Activated T-cell treated with anti-CD3 and anti-CD28 coated beads, Interleukin-2, amount 50 U/mL, for 72 hours (primary cell): ENCODE data around the gene NOL11. TPM values are rescaled to one million over a fixed set of nuclear protein-coding genes. Genes with fewer than 3 reads are reported as not detected.
"Not testable (repeated sequence)": the region's sequence is repeated elsewhere in the genome, so short reads cannot be mapped to it uniquely, and the experiment has no call there.

Experiments
- ATAC-seq, 2 donors: fragments of 150-1000 bp; cut with Tn5 transposase; replicated peaks in 1 of 2; 2 replicates each; pipeline ENCODE4 v1.10.0; 2021; ENCODE audit warnings: moderate library complexity in 2 of 2, mild to moderate bottlenecking in 1 of 2
- DNase-seq, 2 donors: peaks; one replicate each; pipeline ENCODE4 v3.0.0; 2021 to 2022; ENCODE audit warnings: mixed read lengths in 1 of 2
- H3K27ac Mint-ChIP-seq: one replicate; pipeline ENCODE4 v1.8.0; 2022; ENCODE audit warnings: mild to moderate bottlenecking, moderate library complexity, mixed read lengths
- H3K27me3 Mint-ChIP-seq: one replicate; pipeline ENCODE4 v1.8.0; 2022; ENCODE audit warnings: low read depth, mixed read lengths
- H3K36me3 Mint-ChIP-seq, 2 donors: one replicate each; pipeline ENCODE4 v1.8.0; 2022; ENCODE audit warnings: mixed read lengths in 2 of 2, mild to moderate bottlenecking in 1 of 2; ENCODE audit not compliant: insufficient read depth in 2 of 2
- H3K4me1 Mint-ChIP-seq: one replicate; pipeline ENCODE4 v1.8.0; 2022; ENCODE audit warnings: low read depth, mixed read lengths
- H3K4me3 Mint-ChIP-seq, 2 donors: one replicate each; pipeline ENCODE4 v1.8.0; 2022; ENCODE audit warnings: mild to moderate bottlenecking in 2 of 2, mixed read lengths in 2 of 2, moderate library complexity in 2 of 2
- H3K9me3 Mint-ChIP-seq, 2 donors: one replicate each; pipeline ENCODE4 v1.8.0; 2022; ENCODE audit warnings: mixed read lengths in 2 of 2
- total RNA-seq, 2 donors: library from RNA; stranded (reverse); gene quantifications; one replicate each; pipeline ENCODE4 v1.2.3, GENCODE V29; 2022

NOL11 gene
- total RNA-seq, 2 donors from 2014 or later: 47.7 to 63.6 TPM

GRCh38 chr17:67717192-67717623 lies 528 bp upstream of the NOL11 start:
- Mint-ChIP-seq H3K27me3 (peaks cover 4% of the 10 kb centered on the region), H3K27ac (peak overlapping the region; percentile 100), H3K36me3 (peaks cover 2 to 14% of the 10 kb centered on the region in 2 donors), H3K9me3 (no peaks in the 10 kb centered on the region), H3K4me1 (peaks cover 29% of the 10 kb centered on the region), H3K4me3 (peak overlapping the region; percentile 99 to 100)
- ATAC-seq (no peak), DNase-seq (peak in 1 of 2 donors; percentile 17)

- Mint-ChIP-seq H3K27ac (peak overlapping the region; percentile 100), H3K4me1 (peaks cover 29% of the 10 kb centered on the region), H3K9me3 (no peaks in the 10 kb centered on the region), H3K36me3 (peaks cover 2 to 19% of the 10 kb centered on the region in 2 donors), H3K4me3 (peak overlapping the region; percentile 99 to 100), H3K27me3 (no peaks in the 10 kb centered on the region)
- ATAC-seq (peak; percentile 24 to 46), DNase-seq (peak; percentile 43 to 45)
These were observed 697 bp downstream of the NOL11 start for GRCh38 chr17:67718325-67718941.

GRCh38 chr17:67725373-67725791 lies 7.6 kb downstream of the NOL11 start:
- ATAC-seq (no peak), DNase-seq (no peak)
- peaks cover 6 to 52% of the 10 kb centered on the region in 2 donors for H3K36me3 Mint-ChIP-seq
- H3K4me3 Mint-ChIP-seq: peak overlapping the region in 1 of 2 donors; percentile 36
- H3K9me3 Mint-ChIP-seq: peaks cover 0 to 1% of the 10 kb centered on the region in 2 donors
- H3K27ac Mint-ChIP-seq: peak overlapping the region; percentile 96
- no peaks in the 10 kb centered on the region for H3K27me3 Mint-ChIP-seq
- peaks cover 39% of the 10 kb centered on the region for H3K4me1 Mint-ChIP-seq

- Mint-ChIP-seq H3K27ac (peak overlapping the region; percentile 96), H3K4me1 (peaks cover 35% of the 10 kb centered on the region), H3K27me3 (no peaks in the 10 kb centered on the region), H3K36me3 (peaks cover 7 to 54% of the 10 kb centered on the region in 2 donors), H3K9me3 (peaks cover 0 to 1% of the 10 kb centered on the region in 2 donors), H3K4me3 (no peak overlapping the region)
- no peak for ATAC-seq
- DNase-seq: no peak
These were observed 8.1 kb downstream of the NOL11 start for GRCh38 chr17:67725807-67726206.

- H3K27me3 Mint-ChIP-seq, DNase-seq, H3K9me3 Mint-ChIP-seq, H3K27ac Mint-ChIP-seq, ATAC-seq, H3K4me3 Mint-ChIP-seq: not testable (repeated sequence)
- H3K36me3 Mint-ChIP-seq: peaks cover 13 to 54% of the 10 kb centered on the region in 2 donors
- peaks cover 32% of the 10 kb centered on the region for H3K4me1 Mint-ChIP-seq
These were observed 9.7 kb downstream of the NOL11 start for GRCh38 chr17:67727152-67728039.

GRCh38 chr17:67729903-67730302 lies 12.2 kb downstream of the NOL11 start:
- no peak for ATAC-seq
- peaks cover 35% of the 10 kb centered on the region for H3K4me1 Mint-ChIP-seq

GRCh38 chr17:67730731-67731130 lies 13.0 kb downstream of the NOL11 start:
- Mint-ChIP-seq H3K36me3 (peaks cover 18 to 50% of the 10 kb centered on the region in 2 donors), H3K27me3 (no peaks in the 10 kb centered on the region), H3K27ac (no peak overlapping the region), H3K4me3 (no peak overlapping the region), H3K4me1 (peaks cover 27% of the 10 kb centered on the region), H3K9me3 (peaks cover 0 to 1% of the 10 kb centered on the region in 2 donors)
- ATAC-seq (no peak), DNase-seq (no peak)

More at GRCh38 chr17:67729903-67730302, 12.2 kb downstream of the NOL11 start:
- H3K27ac Mint-ChIP-seq: peak overlapping the region; percentile 40
- no peak overlapping the region for H3K4me3 Mint-ChIP-seq
- H3K36me3 Mint-ChIP-seq: peaks cover 18 to 54% of the 10 kb centered on the region in 2 donors
- H3K9me3 Mint-ChIP-seq: peaks cover 0 to 1% of the 10 kb centered on the region in 2 donors
- no peaks in the 10 kb centered on the region for H3K27me3 Mint-ChIP-seq
- no peak for DNase-seq

- H3K36me3 Mint-ChIP-seq: peaks cover 20 to 47% of the 10 kb centered on the region in 2 donors
- no peak overlapping the region for H3K4me3 Mint-ChIP-seq
- peak overlapping the region; percentile 45 for H3K27ac Mint-ChIP-seq
- DNase-seq (no peak), ATAC-seq (no peak)
- H3K4me1 Mint-ChIP-seq: peaks cover 17% of the 10 kb centered on the region
- H3K9me3 Mint-ChIP-seq: peaks cover 0 to 1% of the 10 kb centered on the region in 2 donors
- H3K27me3 Mint-ChIP-seq: no peaks in the 10 kb centered on the region
These were observed 15.7 kb downstream of the NOL11 start for GRCh38 chr17:67733449-67733848.

- peak overlapping the region; percentile 25 for H3K27ac Mint-ChIP-seq
- H3K4me1 Mint-ChIP-seq: peaks cover 11% of the 10 kb centered on the region
- no peaks in the 10 kb centered on the region for H3K27me3 Mint-ChIP-seq
- H3K36me3 Mint-ChIP-seq: peaks cover 7 to 37% of the 10 kb centered on the region in 2 donors
- ATAC-seq (no peak), DNase-seq (no peak)
- H3K9me3 Mint-ChIP-seq: no peaks in the 10 kb centered on the region
- no peak overlapping the region for H3K4me3 Mint-ChIP-seq
These were observed 19.4 kb downstream of the NOL11 start for GRCh38 chr17:67737145-67737544.

GRCh38 chr17:67742025-67742424 lies 24.3 kb downstream of the NOL11 start:
- Mint-ChIP-seq H3K9me3 (no peaks in the 10 kb centered on the region), H3K36me3 (peaks cover 2 to 30% of the 10 kb centered on the region in 2 donors), H3K4me1 (no peaks in the 10 kb centered on the region), H3K27me3 (no peaks in the 10 kb centered on the region), H3K27ac (peak overlapping the region; percentile 90), H3K4me3 (no peak overlapping the region)
- DNase-seq: no peak
- no peak for ATAC-seq

- Mint-ChIP-seq H3K36me3 (peaks cover 7 to 22% of the 10 kb centered on the region in 2 donors), H3K9me3 (no peaks in the 10 kb centered on the region), H3K27me3 (no peaks in the 10 kb centered on the region), H3K4me1 (no peaks in the 10 kb centered on the region), H3K27ac (peak overlapping the region; percentile 69), H3K4me3 (no peak overlapping the region)
- ATAC-seq (no peak), DNase-seq (no peak)
These were observed 29.2 kb downstream of the NOL11 start for GRCh38 chr17:67746704-67747571.

- Mint-ChIP-seq H3K36me3 (peaks cover 7 to 21% of the 10 kb centered on the region in 2 donors), H3K9me3 (no peaks in the 10 kb centered on the region), H3K4me1 (no peaks in the 10 kb centered on the region), H3K4me3 (no peak overlapping the region), H3K27ac (peak overlapping the region; percentile 69), H3K27me3 (no peaks in the 10 kb centered on the region)
- no peak for DNase-seq
- no peak for ATAC-seq
These were observed 30.0 kb downstream of the NOL11 start for GRCh38 chr17:67747681-67748235.
